H1 (cell line): Measurements from ENCODE around the gene FANCM. TPM values are rescaled to one million over a fixed set of nuclear protein-coding genes. Genes with fewer than 3 reads are reported as not detected.

Experiments
- CTCF ChIA-PET: fragments of 300-600 bp; sonication (Branson Sonifier 250); formaldehyde crosslinking; loops from one replicate; lab custom pipeline; 2021; ENCODE audit not compliant: partially characterized antibody; lab: Charles Lee
- POLR2A ChIA-PET: fragments of 300-600 bp; sonication (Branson Sonifier 250); formaldehyde crosslinking; loops from one replicate; lab custom pipeline; 2021; ENCODE audit warnings: inconsistent platforms; ENCODE audit not compliant: partially characterized antibody; lab: Charles Lee
- DNase-seq, 2 experiments: peaks; one replicate each; pipeline versions ENCODE4 v3.0.0 to v3.0.0-alpha.2; 2010 to 2022; ENCODE audit warnings: low spot score in 2 of 2, low read depth in 1 of 2, mixed read lengths in 1 of 2
- FAIRE-seq: peaks from 2 replicates; lab custom pipeline; 2011; peaks lifted over from hg19 to GRCh38; lab: Jason Lieb, UNC
- H2AFZ ChIP-seq: 2 replicates; pipeline ENCODE4 v1.8.1; 2012; ENCODE audit warnings: low read length, inconsistent platforms
- H2AK5ac ChIP-seq: 2 replicates; pipeline ENCODE4 v1.6.1; 2013; ENCODE audit warnings: low read depth, low read length
- H2BK120ac ChIP-seq: replicated peaks from 2 replicates; pipeline ENCODE3; 2013; ENCODE audit warnings: low read depth, low read length, inconsistent platforms
- H2BK12ac ChIP-seq: 2 replicates; pipeline ENCODE4 v1.6.1; 2013; ENCODE audit warnings: low read depth, low read length
- H2BK15ac ChIP-seq: 2 replicates; pipeline ENCODE4 v1.6.1; 2013; ENCODE audit warnings: low read length
- H2BK20ac ChIP-seq: 2 replicates; pipeline ENCODE4 v1.6.1; 2013; ENCODE audit warnings: low read length
- H2BK5ac ChIP-seq: 2 replicates; pipeline ENCODE4 v1.6.1; 2013; ENCODE audit warnings: low read depth, low read length
- H3K14ac ChIP-seq: 2 replicates; pipeline ENCODE4 v1.6.1; 2013; ENCODE audit warnings: inconsistent platforms; ENCODE audit not compliant: insufficient read length
- H3K18ac ChIP-seq: 2 replicates; pipeline ENCODE4 v1.6.1; 2013; ENCODE audit warnings: low read length; ENCODE audit errors: extremely low read depth
- H3K23ac ChIP-seq: 2 replicates; pipeline ENCODE4 v1.6.1; 2013; ENCODE audit warnings: inconsistent platforms; ENCODE audit not compliant: insufficient read length
- H3K23me2 ChIP-seq: 2 replicates; pipeline ENCODE4 v1.6.1; 2013; ENCODE audit warnings: low read depth, low read length
- H3K27ac ChIP-seq: 2 replicates; pipeline ENCODE4 v1.6.1; 2011; ENCODE audit warnings: low read depth, low read length, inconsistent platforms
- H3K27me3 ChIP-seq, 4 experiments: replicated peaks in 1 of 4; 1 replicate in 1 of 4; 2 replicates in 3 of 4; pipeline versions ENCODE4 v1.6.1 to v1.8.1; 2011 to 2013; ENCODE audit warnings: low read length in 3 of 4, mild to moderate bottlenecking in 3 of 4, inconsistent platforms in 2 of 4, mixed read lengths in 2 of 4, moderate library complexity in 1 of 4; ENCODE audit not compliant: control insufficient read depth in 3 of 4, insufficient read depth in 3 of 4; ENCODE audit errors: extremely low read depth in 1 of 4
- H3K36me3 ChIP-seq, 4 experiments: 2 replicates each; pipeline versions ENCODE4 v1.6.1 to v1.8.1; 2011 to 2013; ENCODE audit warnings: mild to moderate bottlenecking in 4 of 4, low read length in 3 of 4, moderate library complexity in 2 of 4, control low read depth in 1 of 4, inconsistent platforms in 1 of 4; ENCODE audit not compliant: insufficient read depth in 4 of 4, control insufficient read depth in 2 of 4
- H3K4ac ChIP-seq: replicated peaks from 2 replicates; pipeline ENCODE3; 2013; ENCODE audit warnings: low read length, low read depth, mixed read lengths, inconsistent platforms; ENCODE audit not compliant: insufficient read length
- H3K4me1 ChIP-seq, 4 experiments: replicated peaks in 1 of 4; 1 replicate in 1 of 4; 2 replicates in 3 of 4; pipeline versions ENCODE4 v1.6.1 to v1.8.1; 2011 to 2013; ENCODE audit warnings: low read length in 3 of 4, inconsistent platforms in 2 of 4, mixed read lengths in 1 of 4; ENCODE audit not compliant: insufficient read depth in 4 of 4, control insufficient read depth in 3 of 4
- H3K4me2 ChIP-seq, 2 experiments: 2 replicates each; pipeline versions ENCODE4 v1.6.1 to v1.8.1; 2011 to 2013; ENCODE audit warnings: low read depth in 2 of 2, low read length in 2 of 2, control low read depth in 1 of 2, inconsistent platforms in 1 of 2, mild to moderate bottlenecking in 1 of 2; ENCODE audit not compliant: insufficient read depth in 1 of 2
- H3K4me3 ChIP-seq, 4 experiments: fragments of 200-600, 300-600 bp in 1 of 4; sonication (generic), shearing (Covaris generic), sonication (Bioruptor Twin) in 1 of 4; 2 replicates each; pipeline versions ENCODE4 v1.5.1 to v1.8.1; 2011 to 2016; ENCODE audit warnings: low read length in 4 of 4, low read depth in 3 of 4, control low read depth in 2 of 4, inconsistent platforms in 2 of 4, mild to moderate bottlenecking in 2 of 4, mixed read lengths in 1 of 4, moderate library complexity in 1 of 4; ENCODE audit not compliant: insufficient read depth in 2 of 4; ENCODE audit errors: extremely low read depth in 1 of 4
- H3K56ac ChIP-seq: replicated peaks from 2 replicates; pipeline ENCODE3; 2013; ENCODE audit warnings: low read depth, mild to moderate bottlenecking, mixed read lengths, low read length, inconsistent platforms; ENCODE audit not compliant: insufficient read length
- H3K79me1 ChIP-seq: 2 replicates; pipeline ENCODE4 v1.6.1; 2013; ENCODE audit warnings: low read depth, low read length, control low read depth
- H3K79me2 ChIP-seq, 2 experiments: 2 replicates each; pipeline versions ENCODE4 v1.6.1 to v1.8.1; 2012 to 2013; ENCODE audit warnings: low read length in 2 of 2, mild to moderate bottlenecking in 2 of 2, inconsistent platforms in 1 of 2; ENCODE audit not compliant: insufficient read depth in 2 of 2, control insufficient read depth in 1 of 2
- H3K9ac ChIP-seq, 4 experiments: replicated peaks in 1 of 4; 1 replicate in 1 of 4; 2 replicates in 3 of 4; pipeline versions ENCODE4 v1.6.1 to v1.8.1; 2011 to 2013; ENCODE audit warnings: low read depth in 3 of 4, low read length in 3 of 4, control low read depth in 2 of 4, mild to moderate bottlenecking in 2 of 4, moderate library complexity in 2 of 4, inconsistent platforms in 1 of 4; ENCODE audit errors: extremely low read depth in 1 of 4
- H3K9me3 ChIP-seq, 2 experiments: 2 replicates each; pipeline versions ENCODE4 v1.6.1 to v1.8.1; 2012 to 2013; ENCODE audit warnings: mild to moderate bottlenecking in 2 of 2, moderate library complexity in 2 of 2, control low read depth in 1 of 2, inconsistent platforms in 1 of 2, low read depth in 1 of 2, low read length in 1 of 2, mixed read lengths in 1 of 2; ENCODE audit not compliant: insufficient read depth in 2 of 2
- H4K20me1 ChIP-seq, 2 experiments: replicated peaks in 1 of 2; 2 replicates each; pipeline versions ENCODE3 to v1.8.1; 2011 to 2013; ENCODE audit warnings: inconsistent platforms in 2 of 2, low read length in 2 of 2, mild to moderate bottlenecking in 1 of 2; ENCODE audit not compliant: insufficient read depth in 2 of 2, control insufficient read depth in 1 of 2
- H4K5ac ChIP-seq: 2 replicates; pipeline ENCODE4 v1.6.1; 2013; ENCODE audit warnings: low read length, low read depth, mixed read lengths, inconsistent platforms; ENCODE audit not compliant: insufficient read length
- H4K8ac ChIP-seq: 2 replicates; pipeline ENCODE4 v1.8.0; 2013; ENCODE audit warnings: mild to moderate bottlenecking, moderate library complexity, low read length, inconsistent platforms; ENCODE audit not compliant: insufficient read depth; ENCODE audit errors: extremely low read depth
- H4K91ac ChIP-seq: replicated peaks from 2 replicates; pipeline ENCODE3; 2013; ENCODE audit warnings: low read length, mixed read lengths, inconsistent platforms; ENCODE audit not compliant: insufficient read length
- ASH2L ChIP-seq: fragments of 200-600, 300-600 bp; sonication (generic); IDR thresholded peaks from one replicate; pipeline ENCODE4 v1.7.1; 2017; ENCODE audit warnings: low read length
- ATF3 ChIP-seq: IDR thresholded peaks from 2 replicates; pipeline ENCODE4 v1.6.1; 2011; ENCODE audit warnings: low read depth, mild to moderate bottlenecking, low read length; ENCODE audit not compliant: insufficient read depth
- BCL11A ChIP-seq, 2 experiments: IDR thresholded peaks; one replicate each; pipeline ENCODE4 v1.6.1; 2011; ENCODE audit warnings: low read depth in 2 of 2, low read length in 2 of 2, mild to moderate bottlenecking in 2 of 2
- EGR1 ChIP-seq: IDR thresholded peaks from 2 replicates; pipeline ENCODE4 v1.6.1; 2011; ENCODE audit warnings: low read depth, low read length, borderline replicate concordance
- EP300 ChIP-seq, 2 experiments: IDR thresholded peaks; 1 replicate in 1 of 2; 2 replicates in 1 of 2; pipeline ENCODE4 v1.6.1; 2011 to 2012; ENCODE audit warnings: low read depth in 2 of 2, low read length in 2 of 2, mild to moderate bottlenecking in 2 of 2, borderline replicate concordance in 1 of 2, inconsistent platforms in 1 of 2, moderate library complexity in 1 of 2
- JUN ChIP-seq: IDR thresholded peaks from 2 replicates; pipeline ENCODE4 v1.6.1; 2011; ENCODE audit warnings: low read depth, mild to moderate bottlenecking, improper control_type of control experiment, low read length
- NANOG ChIP-seq: IDR thresholded peaks from 2 replicates; pipeline ENCODE4 v1.6.1; 2011; ENCODE audit warnings: low read length, low read depth, mild to moderate bottlenecking, inconsistent platforms; ENCODE audit not compliant: insufficient read depth, poor library complexity, severe bottlenecking
- PHF8 ChIP-seq: fragments of 200-600 bp; sonication (generic); conservative IDR thresholded peaks from 2 replicates; pipeline ENCODE4 v1.7.1; 2012; ENCODE audit warnings: low read depth, mild to moderate bottlenecking, inconsistent platforms, low read length, moderate library complexity
- RFX5 ChIP-seq: IDR thresholded peaks from 2 replicates; pipeline ENCODE4 v1.6.1; 2011; ENCODE audit warnings: low read depth, low read length, improper control_type of control experiment, borderline replicate concordance
- SAP30 ChIP-seq: fragments of 300-600 bp; sonication (generic); IDR thresholded peaks from 2 replicates; pipeline ENCODE4 v1.7.1; 2012; ENCODE audit warnings: low read length, moderate library complexity, mild to moderate bottlenecking, inconsistent platforms; ENCODE audit not compliant: insufficient read depth, insufficient replicate concordance
- SP4 ChIP-seq: IDR thresholded peaks from 2 replicates; pipeline ENCODE4 v1.6.1; 2012; ENCODE audit warnings: low read length, inconsistent platforms
- TEAD4 ChIP-seq: IDR thresholded peaks from 2 replicates; pipeline ENCODE4 v1.6.1; 2012; ENCODE audit warnings: low read depth, low read length, inconsistent platforms, mixed read lengths
- WGBS, 2 experiments: shearing (Covaris generic) in 1 of 2; methylation state at CpG; one replicate each; pipeline versions ENCODE4 v1.1.6 to v1.1.7; 2013 to 2015; ENCODE audit warnings: low lambda C conversion rate in 2 of 2, mixed read lengths in 2 of 2, inconsistent platforms in 1 of 2, low coverage in 1 of 2, missing lambda C conversion rate in 1 of 2; ENCODE audit not compliant: insufficient replicate concordance in 2 of 2, insufficient coverage in 1 of 2, insufficient read length in 1 of 2; ENCODE audit errors: extremely low coverage in 1 of 2, missing lambda C conversion rate in 1 of 2; 5-methylcytosine and 5-hydroxymethylcytosine counted together
- polyA plus RNA-seq, 7 experiments: library from polyadenylated mRNA; depleted of rRNA in 3 of 7; stranded (reverse) in 5 of 7; unstranded in 2 of 7; fragments of >200 nt in 5 of 7; fragments of 200-250 nt in 2 of 7; gene quantifications; 1 replicate in 5 of 7; 2 replicates in 1 of 7; 4 replicates in 1 of 7; pipeline versions ENCODE4 v1.2.1 to v1.2.3, GENCODE V29; 2011 to 2013; ENCODE audit warnings: missing spikeins in 2 of 7, mixed read lengths in 2 of 7
- total RNA-seq: library from RNA; stranded (reverse); fragmentation: NEBNext Ultra II Directional; extraction: Animal tissue kit (Norgen Biotek cat#: 25700); gene quantifications from 2 replicates; pipeline ENCODE4 v1.2.1, GENCODE V29; 2021

The FANCM gene
- total and polyA plus RNA-seq, 2 of the 8 experiments (the other 6 are each of a cell fraction or from before 2014, with no cell fraction given), result 3.2 to 10.5 TPM

- WGBS, 2 experiments, result 90% methylated on average over 2 of the region's 2 CpGs; no CpG with 5 or more reads in 1 of the 2 experiments
- no peak overlapping the region for H3K18ac ChIP-seq
- no peak for FAIRE-seq
- no peak overlapping the region for H4K5ac ChIP-seq
- peaks cover 3% of the 10 kb centered on the region; the same call in 1 of the 2 replicates for H3K79me1 ChIP-seq
- H3K4ac ChIP-seq, result no peak overlapping the region
- no peak overlapping the region for H3K56ac ChIP-seq
- no peak for TF ChIP-seq EP300 (IDR thresholded peaks at IDR 0.05; ENCODE audit: borderline replicate concordance in 1 of 2, low read depth in 2 of 2, low read length in 2 of 2)
- no peak for TF ChIP-seq SAP30
- no peak for TF ChIP-seq SP4
- TF ChIP-seq BCL11A (IDR thresholded peaks at IDR 0.05; ENCODE audit: low read depth in 2 of 2, low read length in 2 of 2), result no peak
- no peak for TF ChIP-seq ASH2L
- TF ChIP-seq EGR1, result no peak
- no peak for TF ChIP-seq RFX5
- no peak for TF ChIP-seq PHF8
- TF ChIP-seq JUN, result no peak
- no peak for TF ChIP-seq TEAD4
- no peak for TF ChIP-seq NANOG
- no peak for TF ChIP-seq ATF3
- H2BK5ac ChIP-seq, result no peak overlapping the region
- no peak for DNase-seq
- H3K4me1 ChIP-seq, result no peaks in the 10 kb centered on the region
- H3K14ac ChIP-seq, result no peak overlapping the region
- no peak overlapping the region for H3K23ac ChIP-seq
- CTCF ChIA-PET, result no interaction called here
- no peaks in the 10 kb centered on the region for H4K20me1 ChIP-seq
- no peak overlapping the region for H3K27ac ChIP-seq
- no peak overlapping the region for H4K8ac ChIP-seq
- no peaks in the 10 kb centered on the region for H3K9me3 ChIP-seq
- no peak overlapping the region for H2BK15ac ChIP-seq
- H3K79me2 ChIP-seq, result peaks cover 0 to 51% of the 10 kb centered on the region in 2 experiments; a peak in 2 of 4 replicates
- H2BK12ac ChIP-seq, result no peak overlapping the region
- no peaks in the 10 kb centered on the region for H3K23me2 ChIP-seq
- POLR2A ChIA-PET, result no interaction called here
- no peak overlapping the region for H3K4me2 ChIP-seq
- H2AFZ ChIP-seq, result no peak overlapping the region
- H3K9ac ChIP-seq, result no peak overlapping the region
- no peak overlapping the region for H2AK5ac ChIP-seq
- peaks cover 0 to 49% (median 15%) of the 10 kb centered on the region in 4 experiments; a peak in 5 of 8 replicates for H3K36me3 ChIP-seq
- H3K27me3 ChIP-seq, result peaks cover 0 to 1% (median 0%) of the 10 kb centered on the region in 4 experiments; a peak in 1 of 7 replicates
- H4K91ac ChIP-seq, result no peak overlapping the region
- no peak overlapping the region for H3K4me3 ChIP-seq
- H2BK120ac ChIP-seq, result no peak overlapping the region
- no peak overlapping the region for H2BK20ac ChIP-seq
Measured at GRCh38 chr14:45238988-45239387, 103.3 kb downstream of the FANCM start.
